Stomach (tissue), 4 donors: ENCODE data around the gene PRR22.

ENCODE experiments used
- EP300 ChIP-seq: sonication (generic); formaldehyde crosslinking; IDR thresholded peaks from one replicate; pipeline ENCODE4 v1.6.1; 2017; ENCODE audit warnings: antibody characterized with exemption
- TF ChIP-seq, protein P1 (sequence below), 7 experiments: fragments of 450-650 bp in 4 of 7; fragments of 200-600 bp in 3 of 7; sonication (generic) in 3 of 7; IDR thresholded peaks; one replicate each; pipeline ENCODE4 v1.5.1; 2016 to 2019; ENCODE audit warnings: antibody characterized with exemption in 7 of 7, control low read depth in 2 of 7, mild to moderate bottlenecking in 1 of 7

DNA sequence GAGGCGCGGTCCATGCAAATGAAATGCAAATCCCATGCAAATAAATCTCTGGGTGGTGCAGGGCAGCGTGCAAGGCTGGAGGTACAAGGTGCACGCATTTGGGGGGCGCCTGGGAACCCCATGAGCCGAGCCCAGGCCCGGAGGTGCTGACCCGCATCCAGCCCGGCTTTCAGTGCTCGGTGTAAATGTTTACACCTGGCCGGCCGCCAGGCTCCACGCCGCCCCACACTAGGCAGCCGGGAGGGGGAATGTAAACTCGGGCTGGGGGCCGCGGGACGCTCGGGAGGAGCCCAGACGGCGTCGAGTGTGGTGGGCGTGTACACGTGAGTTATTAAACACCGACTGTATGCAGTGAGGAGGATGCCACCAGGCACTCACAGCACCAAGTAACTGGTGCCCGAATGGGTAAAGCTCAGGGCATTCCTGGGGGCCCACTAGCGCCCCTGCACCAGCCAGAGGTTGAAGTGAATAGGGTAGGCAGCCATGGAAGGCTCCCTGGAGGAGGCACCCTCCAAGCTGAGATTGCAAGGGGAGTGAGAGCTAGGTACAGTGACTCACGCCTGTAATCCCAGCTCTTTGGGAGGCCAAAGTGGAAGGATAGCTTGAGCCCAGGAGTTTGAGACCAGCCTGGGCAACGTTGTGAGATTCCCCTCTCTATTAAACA, 37.8 kb upstream of the PRR22 start:
- no peak for TF ChIP-seq EP300
- TF ChIP-seq, protein P1, sequence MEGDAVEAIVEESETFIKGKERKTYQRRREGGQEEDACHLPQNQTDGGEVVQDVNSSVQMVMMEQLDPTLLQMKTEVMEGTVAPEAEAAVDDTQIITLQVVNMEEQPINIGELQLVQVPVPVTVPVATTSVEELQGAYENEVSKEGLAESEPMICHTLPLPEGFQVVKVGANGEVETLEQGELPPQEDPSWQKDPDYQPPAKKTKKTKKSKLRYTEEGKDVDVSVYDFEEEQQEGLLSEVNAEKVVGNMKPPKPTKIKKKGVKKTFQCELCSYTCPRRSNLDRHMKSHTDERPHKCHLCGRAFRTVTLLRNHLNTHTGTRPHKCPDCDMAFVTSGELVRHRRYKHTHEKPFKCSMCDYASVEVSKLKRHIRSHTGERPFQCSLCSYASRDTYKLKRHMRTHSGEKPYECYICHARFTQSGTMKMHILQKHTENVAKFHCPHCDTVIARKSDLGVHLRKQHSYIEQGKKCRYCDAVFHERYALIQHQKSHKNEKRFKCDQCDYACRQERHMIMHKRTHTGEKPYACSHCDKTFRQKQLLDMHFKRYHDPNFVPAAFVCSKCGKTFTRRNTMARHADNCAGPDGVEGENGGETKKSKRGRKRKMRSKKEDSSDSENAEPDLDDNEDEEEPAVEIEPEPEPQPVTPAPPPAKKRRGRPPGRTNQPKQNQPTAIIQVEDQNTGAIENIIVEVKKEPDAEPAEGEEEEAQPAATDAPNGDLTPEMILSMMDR (IDR thresholded peaks at IDR 0.05), result no peak
